HG03066 (cell line): ENCODE results near the gene NCCRP1.

Experiments used
- ATAC-seq: cut with Tn5 transposase; IDR thresholded peaks from one replicate; pipeline ENCODE4 v1.9.1; 2021; ENCODE audit warnings: low read depth; ENCODE audit not compliant: unreplicated experiment

NCCRP1 gene

DNA sequence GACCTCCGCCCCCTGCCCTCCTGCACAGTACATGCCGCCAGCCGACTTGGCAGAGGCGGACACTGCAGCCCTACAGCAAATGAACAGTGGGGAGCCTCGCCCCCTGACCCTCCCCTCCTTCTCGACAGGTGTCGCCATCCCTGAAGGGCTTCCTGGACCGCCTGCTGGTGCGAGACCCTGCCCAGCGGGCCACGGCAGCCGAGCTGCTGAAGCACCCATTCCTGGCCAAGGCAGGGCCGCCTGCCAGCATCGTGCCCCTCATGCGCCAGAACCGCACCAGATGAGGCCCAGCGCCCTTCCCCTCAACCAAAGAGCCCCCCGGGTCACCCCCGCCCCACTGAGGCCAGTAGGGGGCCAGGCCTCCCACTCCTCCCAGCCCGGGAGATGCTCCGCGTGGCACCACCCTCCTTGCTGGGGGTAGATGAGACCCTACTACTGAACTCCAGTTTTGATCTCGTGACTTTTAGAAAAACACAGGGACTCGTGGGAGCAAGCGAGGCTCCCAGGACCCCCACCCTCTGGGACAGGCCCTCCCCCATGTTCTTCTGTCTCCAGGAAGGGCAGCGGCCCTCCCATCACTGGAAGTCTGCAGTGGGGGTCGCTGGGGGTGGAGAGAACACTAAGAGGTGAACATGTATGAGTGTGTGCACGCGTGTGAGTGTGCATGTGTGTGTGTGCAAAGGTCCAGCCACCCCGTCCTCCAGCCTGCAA, 18.3 kb upstream of the NCCRP1 start:
- no peak for ATAC-seq

DNA sequence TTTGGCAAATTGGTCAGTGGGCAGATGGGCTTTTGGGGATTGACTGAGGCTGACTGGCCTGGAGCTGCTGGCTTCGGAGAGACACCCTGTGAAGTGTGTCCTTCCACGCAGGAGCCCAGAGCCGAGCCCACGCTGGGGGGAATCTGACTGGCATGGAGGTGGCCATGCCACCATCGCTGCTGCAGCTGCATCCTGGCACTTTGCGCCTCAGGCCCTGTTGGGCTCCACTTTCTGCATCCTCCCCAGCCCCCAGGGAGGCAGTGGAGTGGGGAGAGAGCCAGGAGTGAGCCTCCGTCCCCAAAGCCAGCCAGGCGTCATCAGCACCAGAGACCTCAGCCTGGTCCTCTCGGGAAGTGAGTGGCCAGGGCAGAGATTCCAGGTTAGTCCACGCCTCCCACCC, 17.0 kb upstream of the NCCRP1 start:
- no peak for ATAC-seq

DNA sequence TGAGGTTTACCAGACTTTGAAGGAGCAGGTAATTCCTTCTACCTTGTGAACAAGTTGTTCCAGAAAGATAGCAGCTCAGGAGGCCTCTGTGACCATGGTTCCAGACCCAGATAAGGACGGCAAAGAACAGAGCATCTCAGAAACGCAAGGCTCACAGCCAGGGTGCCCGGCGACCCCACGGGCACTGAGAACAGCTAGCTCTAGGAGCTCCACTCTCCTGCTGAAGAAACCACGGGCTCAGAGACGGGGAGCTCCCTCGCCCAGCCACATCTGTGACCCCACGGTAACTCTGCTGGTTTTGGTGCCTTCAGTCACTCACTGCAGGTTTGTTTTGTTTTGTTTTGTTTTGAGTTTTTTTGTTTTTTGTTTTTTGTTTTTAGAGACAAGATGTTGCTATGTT, 16.0 kb upstream of the NCCRP1 start:
- no peak for ATAC-seq

DNA sequence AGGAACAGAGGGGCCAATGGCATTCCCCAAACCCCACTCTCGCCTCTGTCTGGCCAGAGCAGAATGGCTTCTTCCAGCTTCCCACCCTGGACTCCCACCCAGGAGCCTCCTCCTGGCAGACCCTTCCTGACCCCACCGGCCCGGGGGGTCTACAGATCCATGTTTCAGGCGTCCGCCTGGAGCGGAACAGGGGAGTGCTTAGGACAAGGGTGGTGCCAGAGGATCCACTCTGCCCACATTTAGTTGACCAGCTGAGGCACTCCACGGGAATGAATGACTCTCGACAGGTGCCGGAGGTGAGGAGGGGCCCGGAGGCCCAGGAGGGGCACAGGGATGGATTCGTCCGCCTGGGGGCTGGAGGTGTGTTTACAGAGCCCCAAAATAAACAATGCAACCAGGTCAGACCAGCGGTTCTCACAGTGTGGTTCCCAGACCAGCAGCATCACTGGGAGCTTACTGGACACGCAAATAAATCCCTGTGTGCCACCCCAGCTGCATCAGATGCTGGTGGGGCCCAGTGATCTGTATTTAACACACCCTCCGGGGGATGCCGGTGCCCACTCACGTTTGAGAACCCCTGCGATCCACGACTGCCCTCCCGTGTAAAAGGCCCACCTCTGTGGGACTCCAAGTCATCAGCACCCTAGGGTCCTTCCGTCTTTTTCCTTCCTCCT, 15.1 kb upstream of the NCCRP1 start:
- no peak for ATAC-seq

DNA sequence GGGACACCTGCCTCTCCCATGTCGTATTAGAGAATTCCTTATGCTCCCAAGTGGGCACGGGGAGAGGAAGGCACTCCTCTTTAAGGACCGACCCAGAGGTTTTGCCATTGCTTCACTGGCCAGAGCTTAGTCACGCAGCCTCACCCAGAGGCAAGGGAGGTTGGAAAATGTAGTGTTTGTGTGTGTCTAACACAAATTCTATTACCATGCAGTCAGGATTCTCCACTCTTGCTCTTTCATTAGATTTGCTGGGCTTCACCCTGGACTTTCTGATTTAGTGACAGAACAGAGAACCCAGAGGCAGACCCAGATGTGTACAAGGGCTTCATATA, 14.6 kb upstream of the NCCRP1 start:
- ATAC-seq = no peak

DNA sequence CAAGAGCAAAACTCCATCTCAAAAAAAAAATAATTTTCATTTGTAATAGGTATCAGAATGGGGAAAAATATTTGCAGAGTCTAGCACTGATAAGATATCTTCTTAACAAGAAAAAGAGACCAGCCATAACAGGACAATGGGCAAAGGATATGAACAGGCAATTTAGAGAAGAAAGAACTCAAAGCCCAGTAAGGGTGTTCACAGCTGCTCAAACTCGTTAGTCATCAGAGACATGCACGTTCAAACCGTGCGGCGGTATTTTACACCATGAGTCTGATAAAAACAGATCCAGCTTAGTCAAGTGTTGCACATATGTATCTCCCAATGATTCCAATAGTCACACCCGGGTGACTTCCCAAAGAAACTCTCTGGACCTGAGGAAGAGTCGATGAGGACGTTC, 13.7 kb upstream of the NCCRP1 start:
- no peak for ATAC-seq

DNA sequence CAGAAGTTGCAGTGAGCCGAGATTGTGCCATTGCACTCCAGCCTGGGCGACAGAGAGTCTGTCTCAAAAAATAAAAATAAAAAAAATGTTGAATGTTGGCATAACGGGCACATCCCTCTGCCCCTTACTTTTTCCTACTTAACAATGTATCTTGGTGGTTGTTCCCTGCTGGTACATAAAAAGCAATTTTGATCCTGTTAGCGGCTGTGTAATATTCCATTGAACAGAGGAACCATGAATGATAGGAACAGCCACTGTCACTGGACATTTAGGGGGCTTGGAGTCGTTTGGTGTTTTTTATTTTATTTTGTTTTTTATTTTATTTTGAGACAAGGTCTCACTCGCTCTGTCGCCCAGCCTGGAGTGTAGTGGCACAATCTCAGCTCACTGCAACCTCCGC, 10.4 kb upstream of the NCCRP1 start:
- ATAC-seq = no peak

DNA sequence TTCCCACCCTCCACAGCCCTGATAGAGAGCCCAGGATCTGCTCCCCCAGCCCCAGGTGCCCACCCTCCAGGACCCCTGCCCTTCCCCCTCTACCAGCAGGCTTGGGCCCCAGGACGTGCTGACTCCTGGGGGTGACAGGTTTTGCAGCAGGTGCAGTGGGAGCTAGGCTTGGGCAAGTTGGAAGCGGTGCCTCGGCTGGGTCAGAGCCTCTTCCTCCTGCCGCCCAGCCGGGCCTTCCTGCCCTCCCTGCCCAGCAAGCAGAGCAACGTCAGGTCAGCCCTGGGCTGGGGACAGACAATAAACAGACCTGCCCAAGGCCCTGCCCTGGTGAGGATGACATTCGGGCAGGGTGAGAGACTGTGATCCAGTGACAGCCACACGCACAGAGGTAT, 9.2 kb upstream of the NCCRP1 start:
- no peak for ATAC-seq

DNA sequence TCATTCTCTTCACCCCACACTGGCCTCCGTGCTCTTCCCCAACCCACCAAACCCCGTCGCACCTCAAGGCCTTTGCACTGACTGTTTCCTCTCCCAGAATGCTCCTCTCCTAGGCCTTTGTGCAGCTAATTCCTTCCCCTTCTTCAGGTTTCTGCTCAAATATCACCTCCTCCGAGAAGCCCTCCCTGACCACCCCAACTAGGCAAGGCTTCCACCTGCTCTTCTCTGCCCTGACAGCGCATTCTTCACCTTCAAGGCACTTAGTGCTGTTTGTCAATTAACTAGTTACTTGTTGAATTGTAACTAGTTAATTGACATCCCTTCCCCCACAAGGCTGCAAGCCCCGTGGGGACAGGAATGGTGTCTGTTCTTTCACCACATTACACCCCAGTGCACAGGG, 7.8 kb upstream of the NCCRP1 start:
- ATAC-seq = no peak

DNA sequence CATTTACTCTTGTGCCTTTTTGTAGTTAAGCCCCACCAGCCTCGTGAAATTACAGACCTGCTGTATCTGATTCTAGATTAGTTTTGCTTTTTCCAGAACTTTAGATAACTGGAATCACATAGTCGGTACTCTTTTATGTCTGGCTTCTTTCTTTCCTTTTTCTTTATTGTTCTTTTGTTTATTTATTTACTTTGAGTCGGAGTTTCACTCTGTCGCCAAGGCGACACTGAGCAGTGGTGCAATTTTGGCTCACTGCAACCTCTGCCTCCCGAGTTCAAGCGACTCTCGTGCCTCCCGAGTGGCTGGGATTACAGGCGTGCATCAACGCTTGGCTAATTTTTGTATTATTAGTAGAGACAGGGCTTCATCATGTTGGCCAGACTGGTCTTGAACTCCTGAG, 6.0 kb upstream of the NCCRP1 start:
- no peak for ATAC-seq

DNA sequence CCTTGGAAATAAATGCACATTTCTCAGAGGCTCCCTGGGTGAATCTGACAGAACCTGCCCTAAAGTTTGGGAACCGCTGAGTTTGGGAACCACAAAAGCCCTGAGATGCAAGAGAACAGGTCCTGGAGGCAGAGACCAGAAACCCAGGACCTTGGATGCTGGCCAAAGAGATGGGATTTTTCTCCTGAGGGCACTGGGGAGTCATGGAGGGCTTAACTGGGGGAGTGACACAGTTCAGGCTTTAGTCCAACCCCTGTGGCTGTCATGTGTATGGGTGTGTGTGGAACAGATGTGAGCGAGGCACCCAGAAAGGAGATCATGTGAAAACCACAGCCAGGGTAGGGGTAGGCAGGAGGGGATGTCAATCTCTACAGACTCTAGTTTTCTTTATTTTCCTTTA, 3.9 kb upstream of the NCCRP1 start:
- ATAC-seq = no peak

DNA sequence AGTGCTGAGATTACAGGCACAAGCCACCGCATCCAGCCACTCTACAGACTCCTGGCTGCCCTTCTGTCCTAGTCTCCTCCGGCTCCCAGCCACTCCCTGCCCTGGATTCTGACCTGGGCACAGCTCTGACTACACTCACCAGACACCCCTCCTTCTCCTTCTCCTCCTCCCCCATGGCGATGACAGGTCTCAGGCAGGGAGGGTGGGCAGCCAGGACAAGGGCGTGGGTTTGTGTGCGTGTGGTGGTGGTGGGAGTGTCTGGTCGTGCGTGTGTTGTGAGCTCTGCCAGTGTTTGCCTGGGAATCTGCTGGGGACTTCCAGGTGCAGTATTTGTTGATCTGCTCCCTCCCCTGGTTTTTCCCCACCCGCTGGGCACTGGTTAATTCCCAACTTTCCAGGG, 3.0 kb upstream of the NCCRP1 start:
- ATAC-seq = no peak

DNA sequence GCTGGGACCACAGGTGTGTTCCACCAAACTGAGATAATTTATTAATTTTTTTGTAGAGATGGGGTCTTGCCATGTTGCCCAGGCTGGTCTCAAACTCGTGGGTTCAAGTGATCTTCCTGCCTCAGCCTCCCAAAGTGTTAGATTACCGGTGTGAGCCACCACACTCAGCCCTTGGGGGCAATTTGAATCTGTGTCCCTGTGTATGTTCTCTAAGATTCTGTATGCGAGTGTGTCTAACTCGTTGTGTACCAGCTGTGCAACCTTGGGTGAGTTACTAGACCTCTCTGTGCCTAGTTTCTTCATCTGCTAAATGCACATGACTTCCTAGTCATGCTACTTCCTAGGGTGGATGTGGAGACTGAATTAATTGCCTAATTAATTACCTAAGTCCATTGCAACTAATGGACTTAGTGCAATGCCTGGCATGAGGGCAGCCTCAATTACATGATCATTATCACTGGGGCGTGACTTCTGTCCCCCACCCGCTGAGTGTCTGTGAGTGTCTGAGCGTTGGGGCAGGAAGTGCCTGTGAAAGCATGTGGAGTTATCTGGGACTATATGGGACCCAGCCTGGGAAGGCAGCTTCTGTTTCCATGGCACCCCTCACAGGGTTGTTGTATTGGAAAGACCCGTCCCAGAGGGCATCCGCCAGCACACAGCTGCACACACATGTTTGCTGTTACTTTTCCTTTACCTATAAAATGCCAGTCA, 1.8 kb upstream of the NCCRP1 start:
- ATAC-seq = no peak

DNA sequence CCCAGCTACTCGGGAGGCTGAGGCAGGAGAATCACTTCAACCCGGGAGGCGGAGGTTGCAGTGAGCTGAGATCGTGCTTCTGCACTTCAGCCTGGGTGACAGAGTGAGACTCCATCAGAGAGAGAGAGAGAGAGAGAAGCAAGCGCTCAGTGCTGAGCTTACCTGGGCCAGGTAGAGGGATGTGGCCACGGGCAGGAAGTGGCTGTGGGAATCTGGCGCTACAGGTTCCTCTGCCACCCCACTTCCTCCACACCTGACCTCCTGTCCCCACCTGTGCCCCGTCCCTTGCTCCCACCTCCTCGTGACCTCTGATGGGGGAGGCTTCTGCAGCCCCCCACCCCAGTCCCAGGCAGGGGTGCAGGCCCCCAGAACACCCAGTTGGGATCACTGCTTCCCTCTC, 1.0 kb upstream of the NCCRP1 start:
- ATAC-seq = no peak

DNA sequence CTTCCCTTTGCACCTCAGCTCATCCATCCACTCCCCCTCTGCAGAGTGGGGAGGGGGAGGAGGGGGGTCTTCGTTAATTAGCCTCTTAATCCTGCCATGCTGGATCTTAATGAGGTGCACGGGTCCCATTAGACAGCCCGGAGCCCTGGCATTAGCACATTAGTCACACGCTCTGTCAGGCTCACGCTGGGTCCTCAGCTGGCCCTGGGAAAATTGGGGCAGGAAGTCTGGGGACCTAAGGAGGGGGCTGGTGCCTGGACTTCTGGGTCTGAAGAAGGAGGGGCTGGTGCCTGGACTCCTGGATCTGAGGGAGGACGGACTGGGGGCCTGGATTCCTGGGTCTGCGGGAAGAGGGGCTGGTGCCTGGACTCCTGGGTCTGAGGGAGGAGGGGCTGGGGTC, 444 bp upstream of the NCCRP1 start:
- no peak for ATAC-seq

DNA sequence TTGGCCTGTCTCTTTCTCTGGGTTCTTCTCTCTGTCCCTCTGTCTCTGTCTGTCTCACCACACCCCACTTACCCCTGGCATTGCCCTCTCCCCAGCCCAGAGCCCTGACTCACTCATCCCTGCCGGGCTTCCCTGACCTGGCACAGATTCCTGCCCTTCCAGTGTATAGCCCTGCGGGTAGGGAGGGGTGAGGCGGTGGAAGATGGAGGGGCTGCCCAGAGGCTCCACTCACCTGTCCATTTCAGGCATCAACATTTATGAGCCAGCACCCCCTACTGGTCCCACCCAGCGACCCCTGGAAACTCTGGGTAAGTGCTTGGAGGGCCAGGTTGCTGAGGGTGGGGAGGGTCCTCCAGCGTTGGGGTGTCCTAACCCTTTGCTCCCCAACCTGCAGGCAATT, 1.0 kb downstream of the NCCRP1 start:
- no peak for ATAC-seq

DNA sequence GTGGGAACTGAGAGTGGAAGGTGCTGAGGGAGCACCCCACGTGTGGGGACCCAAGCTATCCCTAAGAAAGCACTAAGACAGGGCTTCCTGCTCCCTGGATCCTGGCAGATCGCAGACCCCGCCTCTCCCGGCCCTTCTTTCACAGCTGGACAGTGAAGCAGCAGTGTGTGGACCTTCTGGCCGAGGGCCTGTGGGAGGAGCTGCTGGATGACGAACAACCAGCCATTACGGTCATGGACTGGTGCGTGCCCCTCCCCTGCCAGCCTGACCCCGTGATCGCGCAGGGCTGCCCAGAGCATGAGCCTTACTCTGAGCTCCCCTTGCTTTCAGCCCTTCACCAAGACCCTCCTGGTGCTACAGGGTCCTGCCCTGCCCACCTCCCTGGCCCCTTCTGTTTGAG, 2.3 kb downstream of the NCCRP1 start:
- ATAC-seq = no peak

DNA sequence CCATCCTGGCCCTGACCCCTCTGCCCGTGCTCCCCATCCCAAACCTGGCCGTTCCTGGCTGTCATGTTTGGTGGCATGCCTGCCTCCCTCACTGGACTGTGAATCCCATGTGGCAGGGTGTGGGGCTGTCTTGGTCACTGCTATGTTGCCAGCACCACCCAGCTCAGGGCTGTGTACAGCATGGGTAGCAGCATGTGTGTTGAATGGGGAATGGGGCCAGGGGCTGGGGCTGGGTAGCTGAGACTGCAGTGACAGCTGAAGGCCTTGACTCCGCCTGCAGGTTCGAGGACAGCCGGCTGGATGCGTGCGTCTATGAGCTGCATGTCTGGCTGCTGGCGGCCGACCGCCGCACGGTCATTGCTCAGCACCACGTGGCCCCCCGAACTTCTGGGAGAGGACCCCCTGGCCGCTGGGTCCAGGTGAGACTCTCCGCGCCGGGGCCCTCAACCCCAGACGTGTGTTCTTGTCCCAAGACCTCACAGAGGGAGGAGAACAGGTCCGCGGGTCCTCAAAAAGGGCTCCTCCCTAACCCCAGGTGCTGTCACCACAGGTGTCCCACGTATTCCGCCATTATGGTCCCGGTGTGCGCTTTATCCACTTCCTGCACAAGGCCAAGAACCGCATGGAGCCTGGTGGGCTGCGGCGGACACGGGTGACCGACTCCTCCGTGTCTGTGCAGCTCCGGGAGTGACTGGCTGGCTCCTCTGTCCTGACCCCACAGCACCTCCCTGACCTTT, 3.5 kb downstream of the NCCRP1 start:
- no peak for ATAC-seq

DNA sequence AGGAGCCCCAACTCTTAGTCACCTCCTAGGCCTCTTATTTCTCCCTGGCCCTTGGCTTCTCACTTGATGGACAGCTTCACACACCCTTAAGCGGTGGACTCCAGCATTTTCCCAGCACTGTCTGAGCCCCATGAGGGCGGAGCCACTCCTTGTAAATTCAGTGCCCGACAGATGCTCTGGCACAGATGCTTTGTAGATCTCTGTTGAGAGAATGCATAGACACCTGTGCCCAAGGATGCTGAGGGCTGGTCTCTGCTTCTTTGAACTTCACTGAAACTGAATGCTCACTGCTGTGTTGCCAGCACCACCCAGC, 4.0 kb downstream of the NCCRP1 start:
- no peak for ATAC-seq

DNA sequence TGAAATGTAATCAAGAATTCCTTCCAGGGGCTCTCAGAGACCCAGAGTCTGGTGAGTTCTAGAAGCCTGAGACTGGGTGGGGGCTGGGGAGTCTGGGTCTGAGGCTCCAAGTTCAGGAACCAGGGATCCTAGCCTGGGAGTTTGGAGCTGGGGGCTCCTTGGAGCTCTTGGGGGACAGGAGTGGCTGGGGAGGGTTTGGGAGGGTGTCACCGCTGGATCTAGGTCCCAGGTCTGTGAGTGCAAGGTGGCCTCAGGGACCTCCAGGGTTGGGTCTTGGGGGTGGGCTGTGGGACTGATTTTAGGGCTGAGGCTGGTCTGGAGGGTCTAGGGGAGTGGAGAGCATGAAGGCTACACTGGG, 6.2 kb downstream of the NCCRP1 start:
- ATAC-seq = no peak

DNA sequence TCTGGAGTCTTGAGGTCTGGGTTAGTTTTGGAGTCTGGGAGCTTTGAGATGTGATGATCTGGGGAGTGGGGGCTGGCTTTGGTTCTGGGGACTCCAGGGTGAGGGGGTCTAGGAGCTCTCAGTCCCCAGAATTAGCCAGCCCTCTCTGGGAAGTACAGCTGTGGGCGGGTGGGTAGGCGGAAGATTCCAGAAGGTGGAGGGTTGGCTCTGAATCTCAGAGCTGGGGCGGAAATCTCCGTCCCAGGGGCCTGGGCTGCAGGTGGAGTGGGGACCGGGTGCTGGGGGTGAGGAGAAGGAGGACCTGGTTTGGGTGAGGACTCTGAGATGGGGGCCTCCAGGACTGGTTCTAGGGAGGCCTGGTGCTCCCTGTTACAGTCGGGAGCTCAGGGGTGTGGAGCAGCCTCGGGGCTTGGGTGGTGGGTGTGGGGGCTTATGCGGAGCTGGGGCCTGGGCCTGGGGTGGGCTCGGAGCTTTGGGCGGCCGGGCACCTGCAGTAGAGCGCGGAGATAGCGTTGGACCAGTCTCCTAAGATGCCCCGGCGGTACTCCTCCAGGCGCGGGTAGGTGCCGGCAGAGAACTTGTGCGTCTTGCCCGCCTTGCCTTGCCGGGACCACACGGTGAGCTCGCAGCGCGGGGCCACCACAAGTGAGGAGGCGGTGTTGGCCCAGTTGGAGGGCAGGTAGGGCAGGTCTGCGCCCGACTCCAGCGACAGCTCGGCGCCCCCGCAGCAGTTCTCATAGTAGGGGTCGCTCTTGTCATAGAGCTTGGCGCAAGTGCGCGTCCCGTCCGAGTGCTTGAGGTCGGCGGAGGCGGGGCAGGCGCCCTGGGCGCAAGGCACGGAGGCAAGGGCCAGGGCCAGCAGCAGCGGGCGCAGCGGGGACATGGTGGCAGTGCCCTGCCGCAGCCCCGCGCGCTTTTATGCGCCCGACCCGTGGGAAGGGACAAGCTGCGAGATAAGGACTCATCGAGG, 6.9 kb downstream of the NCCRP1 start, which contains the start of gene SYCN:
Gene SYCN, minus strand, starts transcription at position 892 of the 970 bp plus-strand sequence. Its CDS starts 9 bp downstream, at position 883.
- no peak for ATAC-seq
